Measurements from ENCODE around the gene DAD1. TPM values are rescaled to one million over a fixed set of nuclear protein-coding genes. Genes with fewer than 3 reads are reported as not detected.
"Not testable (repeated sequence)": the region's sequence is repeated elsewhere in the genome, so short reads cannot be mapped to it uniquely, and the experiment has no call there.

DAD1 gene
- 100 to 1,000 TPM; 187 to 278 (median 235) TPM for polyA plus RNA-seq

GRCh38 chr14:22589096-22589839 is at the start of gene DAD1:
Gene DAD1, minus strand, starts transcription at chr14:22589224. Its CDS starts 67 bp downstream, at chr14:22589157.
- 0 to 1% (median 0%) methylated on average over 44 of the region's 44 CpGs for WGBS, 3 donors
- no peak within 1 kb of the TSS for H3K27ac ChIP-seq (ENCODE audit: low read depth, low read length)

- WGBS, 3 donors, result 0 to 68% (median 57%) methylated on average over 1 of the region's 1 CpG
- H3K27ac ChIP-seq (ENCODE audit: low read depth, low read length), result not testable (repeated sequence)
Measured at GRCh38 chr14:22635980-22636379, 47.0 kb upstream of the DAD1 start.

- 80 to 91% (median 86%) methylated on average over 8 of the region's 8 CpGs for WGBS, 3 donors
Measured at GRCh38 chr14:22634233-22634900, 45.3 kb upstream of the DAD1 start.

GRCh38 chr14:22630486-22630885 is 41.5 kb upstream of the DAD1 start:
- WGBS, 3 donors, result 67 to 71% (median 71%) methylated on average over 2 of the region's 2 CpGs
- H3K27ac ChIP-seq (ENCODE audit: low read depth, low read length), result no peak overlapping the region

More at GRCh38 chr14:22634233-22634900, 45.3 kb upstream of the DAD1 start:
- H3K27ac ChIP-seq (ENCODE audit: low read depth, low read length), result no peak overlapping the region

GRCh38 chr14:22630066-22630465 is 41.0 kb upstream of the DAD1 start:
- H3K27ac ChIP-seq (ENCODE audit: low read depth, low read length), result no peak overlapping the region
- WGBS, 3 donors, result 92 to 96% (median 94%) methylated on average over 3 of the region's 3 CpGs

- H3K27ac ChIP-seq (ENCODE audit: low read depth, low read length), result no peak overlapping the region
- 61 to 71% (median 61%) methylated on average over 5 of the region's 5 CpGs for WGBS, 3 donors
Measured at GRCh38 chr14:22629361-22629760, 40.3 kb upstream of the DAD1 start.

- 65 to 83% (median 81%) methylated on average over 7 of the region's 7 CpGs for WGBS, 3 donors
- no peak overlapping the region for H3K27ac ChIP-seq (ENCODE audit: low read depth, low read length)
Measured at GRCh38 chr14:22627506-22628263, 38.7 kb upstream of the DAD1 start.

GRCh38 chr14:22626590-22626989 is 37.6 kb upstream of the DAD1 start:
- no peak overlapping the region for H3K27ac ChIP-seq (ENCODE audit: low read depth, low read length)
- 85 to 89% (median 88%) methylated on average over 6 of the region's 6 CpGs for WGBS, 3 donors

- 7 to 33% (median 24%) methylated on average over 2 of the region's 2 CpGs for WGBS, 3 donors
- no peak overlapping the region for H3K27ac ChIP-seq (ENCODE audit: low read depth, low read length)
Measured at GRCh38 chr14:22623047-22623446, 34.0 kb upstream of the DAD1 start.

- H3K27ac ChIP-seq (ENCODE audit: low read depth, low read length), result no peak overlapping the region
- 85 to 96% (median 91%) methylated on average over 2 of the region's 2 CpGs for WGBS, 3 donors
Measured at GRCh38 chr14:22622255-22622654, 33.2 kb upstream of the DAD1 start.

GRCh38 chr14:22615765-22616164 is 26.7 kb upstream of the DAD1 start:
- H3K27ac ChIP-seq (ENCODE audit: low read depth, low read length), result not testable (repeated sequence)
- 90 to 94% (median 92%) methylated on average over 2 of the region's 2 CpGs for WGBS, 3 donors

- WGBS, 3 donors, result 23 to 37% (median 28%) methylated on average over 6 of the region's 6 CpGs
- no peak overlapping the region for H3K27ac ChIP-seq (ENCODE audit: low read depth, low read length)
Measured at GRCh38 chr14:22614240-22614799, 25.3 kb upstream of the DAD1 start.

- WGBS, 3 donors, result 55 to 63% (median 60%) methylated on average over 3 of the region's 3 CpGs
Measured at GRCh38 chr14:22613736-22614239, 24.8 kb upstream of the DAD1 start.

GRCh38 chr14:22613106-22613695 is 24.2 kb upstream of the DAD1 start:
- 44 to 63% (median 48%) methylated on average over 2 of the region's 2 CpGs for WGBS, 3 donors
- H3K27ac ChIP-seq (ENCODE audit: low read depth, low read length), result no peak overlapping the region

More at GRCh38 chr14:22613736-22614239, 24.8 kb upstream of the DAD1 start:
- no peak overlapping the region for H3K27ac ChIP-seq (ENCODE audit: low read depth, low read length)

- H3K27ac ChIP-seq (ENCODE audit: low read depth, low read length), result no peak overlapping the region
- 87 to 92% (median 87%) methylated on average over 2 of the region's 2 CpGs for WGBS, 3 donors
Measured at GRCh38 chr14:22610931-22611330, 21.9 kb upstream of the DAD1 start.

GRCh38 chr14:22607291-22607690 is 18.3 kb upstream of the DAD1 start:
- 75 to 94% (median 88%) methylated on average over 3 of the region's 3 CpGs for WGBS, 3 donors
- H3K27ac ChIP-seq (ENCODE audit: low read depth, low read length), result no peak overlapping the region

GRCh38 chr14:22606380-22606779 is 17.4 kb upstream of the DAD1 start:
- WGBS, 3 donors, result 91 to 94% (median 93%) methylated on average over 6 of the region's 6 CpGs
- no peak overlapping the region for H3K27ac ChIP-seq (ENCODE audit: low read depth, low read length)

GRCh38 chr14:22602862-22603261 is 13.8 kb upstream of the DAD1 start:
- no peak overlapping the region for H3K27ac ChIP-seq (ENCODE audit: low read depth, low read length)
